CD4-positive, alpha-beta T cell treated with Interleukin-6 at 100 ng/mL for 8 hours (primary cell): ENCODE measurements around the gene SAMD10.
"Not testable (repeated sequence)": the region's sequence is repeated elsewhere in the genome, so short reads cannot be mapped to it uniquely, and the experiment has no call there.

Experiments used
- DNase-seq: peaks from one replicate; pipeline ENCODE4 v3.0.0-alpha.2; 2020; ENCODE audit warnings: mixed read lengths, low spot score

The SAMD10 gene

DNA sequence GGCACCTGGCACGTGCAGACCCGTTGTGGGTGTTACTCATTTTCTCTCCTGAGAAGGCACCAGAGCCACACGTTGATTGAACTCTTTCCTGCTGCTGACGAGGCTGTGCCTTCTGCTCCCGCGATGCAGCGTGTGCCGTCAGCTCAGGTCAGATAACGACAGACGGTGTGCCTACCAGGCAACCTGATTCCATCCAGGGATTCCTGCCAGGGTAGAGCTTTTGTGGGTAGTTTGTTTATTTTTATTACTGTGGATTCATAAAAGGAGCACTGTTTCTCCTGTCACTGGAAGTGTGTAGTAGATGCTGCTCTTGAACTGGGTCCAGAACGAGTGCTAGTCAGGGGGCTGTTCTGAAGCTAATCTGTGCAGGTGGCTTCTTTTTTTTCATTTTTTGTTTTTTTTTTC, 22.2 kb upstream of the SAMD10 start:
- DNase-seq: no peak

DNA sequence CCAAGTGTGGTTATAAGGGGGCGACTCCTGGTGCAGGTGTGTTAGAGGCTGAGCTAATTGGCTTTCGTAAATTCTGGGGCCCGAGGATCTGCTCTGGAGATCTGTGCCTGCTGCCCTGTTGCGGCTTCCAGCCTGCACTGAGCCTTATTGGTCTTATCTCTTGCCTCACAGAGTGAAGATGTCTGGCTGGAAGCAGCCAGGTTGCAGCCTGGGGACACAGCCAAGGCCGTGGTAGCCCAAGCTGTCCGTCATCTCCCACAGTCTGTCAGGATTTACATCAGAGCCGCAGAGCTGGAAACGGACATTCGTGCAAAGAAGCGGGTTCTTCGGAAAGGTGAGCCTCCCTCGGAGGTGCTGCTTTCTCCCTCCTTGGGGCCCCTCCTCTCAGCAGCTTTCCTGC, 21.5 kb upstream of the SAMD10 start:
- no peak for DNase-seq

DNA sequence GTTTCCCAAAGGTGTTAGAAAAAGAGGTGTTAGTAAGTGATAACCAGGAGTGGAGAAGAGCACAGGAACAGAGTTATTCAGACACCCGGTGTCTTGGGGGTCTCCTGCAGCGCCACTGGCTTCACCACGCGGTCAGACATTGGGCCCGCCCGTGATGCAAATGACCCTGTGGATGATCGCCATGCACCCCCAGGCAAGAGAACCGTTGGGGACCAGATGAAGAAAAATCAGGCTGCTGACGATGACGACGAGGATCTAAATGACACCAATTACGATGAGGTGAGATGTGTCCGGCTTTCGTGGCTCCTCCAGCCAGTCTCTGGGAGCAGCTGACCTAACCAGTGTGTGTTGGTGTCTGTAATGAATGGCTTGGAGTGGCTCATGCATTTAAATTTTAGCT, 3.5 kb upstream of the SAMD10 start:
- DNase-seq: no peak

DNA sequence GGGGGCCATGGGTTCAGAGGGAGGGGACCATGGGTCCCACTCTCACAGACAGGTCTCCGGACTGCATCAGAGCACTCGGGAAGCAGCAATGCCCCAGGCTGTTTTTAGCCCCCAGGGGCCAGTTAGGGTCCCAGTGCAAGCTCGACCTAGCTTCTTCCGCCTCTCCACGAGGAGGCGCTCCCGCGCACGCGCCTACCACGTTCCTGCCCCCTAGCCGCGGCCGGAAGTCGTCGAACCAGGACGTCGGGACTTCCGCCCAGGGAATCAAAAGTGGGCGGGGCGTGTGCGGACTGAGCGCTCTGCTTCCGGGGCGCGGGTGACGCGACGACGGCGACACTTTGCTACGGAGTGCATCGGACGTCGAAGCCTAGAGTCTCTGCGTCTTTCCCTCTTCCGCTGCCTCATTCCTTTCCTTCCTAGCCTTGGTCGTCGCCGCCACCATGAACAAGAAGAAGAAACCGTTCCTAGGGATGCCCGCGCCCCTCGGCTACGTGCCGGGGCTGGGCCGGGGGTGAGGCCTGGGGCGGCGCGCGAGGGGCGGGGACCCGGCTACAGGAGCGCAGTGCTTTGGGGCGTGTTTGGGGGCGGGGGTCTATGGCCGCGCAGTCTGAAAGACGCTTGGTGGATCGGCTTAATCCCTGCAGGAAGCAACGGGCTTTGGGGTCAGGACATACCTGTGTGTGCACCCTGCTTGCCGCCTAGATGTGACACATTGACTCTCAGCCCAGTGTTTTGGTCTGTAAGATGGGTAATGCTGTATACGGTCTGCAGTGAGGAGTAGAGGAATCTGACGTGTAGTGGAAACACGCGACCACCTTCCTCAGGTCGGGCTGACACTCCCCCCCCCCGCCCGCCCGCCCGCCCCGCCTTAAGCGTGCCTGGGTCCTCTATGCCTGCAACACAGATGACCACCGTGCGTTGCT, 1.6 kb upstream of the SAMD10 start, which contains the start of gene PRPF6:
Gene PRPF6, plus strand, starts transcription at position 327 of the 923 bp plus-strand sequence. Its CDS starts 114 bp downstream, at position 441.
- peak; percentile 96 for DNase-seq

DNA sequence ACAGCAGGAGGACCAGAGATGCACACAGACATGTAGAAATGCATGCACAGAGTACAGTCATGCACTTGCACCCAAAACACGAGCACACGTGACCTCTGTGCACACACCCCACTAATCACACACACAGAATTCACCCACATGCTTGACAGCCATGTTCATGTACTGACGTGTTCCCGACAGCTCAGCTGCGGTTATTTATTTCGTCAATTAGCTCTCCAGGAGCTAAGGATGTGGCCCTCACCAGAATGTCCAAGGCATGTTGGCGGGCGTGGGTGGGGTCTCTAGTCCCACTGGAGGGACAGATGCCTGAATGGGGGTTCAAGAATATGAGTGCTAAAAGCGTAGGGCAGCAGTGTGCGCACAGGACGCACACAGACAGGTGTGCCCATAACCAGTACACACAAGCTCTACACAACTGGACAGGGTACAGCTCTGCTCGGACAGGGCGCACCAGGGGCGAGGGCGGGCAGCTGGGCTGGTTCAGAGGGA, 919 bp upstream of the SAMD10 start:
- no peak for DNase-seq

DNA sequence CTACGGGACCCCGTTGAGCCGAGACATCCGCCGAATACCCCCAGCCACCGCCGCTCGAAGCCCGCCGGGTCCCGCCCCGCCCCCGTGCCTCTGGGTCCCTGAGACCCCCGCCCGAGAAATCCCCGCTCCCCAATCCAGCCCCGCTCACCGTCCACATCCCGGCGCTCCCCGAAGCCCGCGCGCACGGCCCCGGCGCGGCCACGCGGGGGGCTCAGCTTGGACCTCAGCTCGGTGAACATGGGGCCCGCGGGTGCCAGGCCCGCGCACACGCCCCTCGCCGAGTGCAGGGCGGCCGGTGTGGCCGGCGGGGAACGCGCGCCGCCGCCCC, 249 bp downstream of the SAMD10 start:
- no peak for DNase-seq

DNA sequence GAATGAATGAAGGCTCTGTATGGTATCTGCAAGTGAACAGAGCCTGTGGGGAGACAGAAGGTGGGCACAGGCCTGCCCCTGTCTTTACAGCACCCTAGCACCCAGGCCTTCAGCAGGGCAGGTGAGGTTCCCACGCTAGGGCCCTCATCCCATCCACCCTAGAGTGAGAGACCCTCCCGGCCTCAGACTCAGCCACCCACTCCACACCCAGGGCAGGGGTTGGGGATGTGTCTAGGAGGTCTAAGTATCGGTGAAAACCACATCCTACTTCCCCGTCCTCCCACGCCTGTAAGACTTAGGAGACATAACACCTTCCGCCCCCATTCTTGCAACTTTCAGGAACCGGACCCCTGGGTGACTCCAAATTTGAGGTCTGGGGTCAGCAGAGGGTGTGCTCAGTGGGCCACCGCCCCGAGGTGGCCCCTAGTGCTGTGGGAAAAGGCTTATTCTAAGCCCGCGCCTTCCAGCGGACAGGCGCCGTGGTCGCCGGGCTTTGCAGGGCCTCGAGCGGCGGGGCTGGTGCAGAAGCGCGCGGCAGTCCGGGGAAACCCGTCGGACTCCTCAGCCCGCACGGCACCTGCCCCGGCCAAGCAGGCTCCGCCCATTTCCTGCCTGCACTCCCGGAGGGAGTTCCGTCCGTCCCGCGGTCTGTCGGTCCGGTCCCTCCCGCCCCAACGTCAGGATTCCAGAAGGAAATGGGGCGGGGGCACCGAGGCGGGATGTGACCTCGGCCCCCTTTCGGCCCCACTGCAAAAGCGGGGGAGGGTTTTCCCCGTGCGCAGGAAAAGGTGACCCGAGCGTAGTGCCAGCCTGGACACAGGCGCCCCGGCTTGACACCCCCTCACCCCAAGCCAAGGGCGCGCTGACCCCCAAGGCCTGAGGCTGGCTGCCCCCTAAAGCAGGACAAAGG, 868 bp downstream of the SAMD10 start:
- peak; percentile 50 for DNase-seq

DNA sequence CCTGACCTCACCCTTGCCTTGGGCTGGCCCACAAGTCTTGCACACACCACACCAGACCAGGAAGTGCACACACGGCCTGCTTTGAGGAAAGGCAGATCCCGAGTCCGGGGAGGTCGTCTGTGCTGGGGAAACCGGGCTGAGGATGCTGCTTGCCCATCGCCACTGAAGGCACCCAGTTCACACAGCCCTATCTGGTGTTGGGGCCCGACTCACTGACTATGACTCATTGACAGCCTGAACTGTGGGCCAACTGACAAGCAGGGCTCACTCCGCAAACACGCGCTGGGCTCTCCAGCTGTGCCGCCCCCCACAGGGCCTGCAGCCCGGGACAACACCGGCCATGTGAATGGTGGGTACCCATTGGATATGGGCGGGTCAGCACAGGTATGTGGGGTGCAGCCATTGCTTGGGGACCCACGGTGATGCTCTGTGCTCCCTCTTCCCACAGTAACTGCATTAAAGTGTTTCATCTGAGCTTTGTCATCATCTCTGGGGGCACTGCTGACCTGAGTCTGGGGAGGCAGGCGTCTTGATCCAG, 1.6 kb downstream of the SAMD10 start:
- peak; percentile 53 for DNase-seq

DNA sequence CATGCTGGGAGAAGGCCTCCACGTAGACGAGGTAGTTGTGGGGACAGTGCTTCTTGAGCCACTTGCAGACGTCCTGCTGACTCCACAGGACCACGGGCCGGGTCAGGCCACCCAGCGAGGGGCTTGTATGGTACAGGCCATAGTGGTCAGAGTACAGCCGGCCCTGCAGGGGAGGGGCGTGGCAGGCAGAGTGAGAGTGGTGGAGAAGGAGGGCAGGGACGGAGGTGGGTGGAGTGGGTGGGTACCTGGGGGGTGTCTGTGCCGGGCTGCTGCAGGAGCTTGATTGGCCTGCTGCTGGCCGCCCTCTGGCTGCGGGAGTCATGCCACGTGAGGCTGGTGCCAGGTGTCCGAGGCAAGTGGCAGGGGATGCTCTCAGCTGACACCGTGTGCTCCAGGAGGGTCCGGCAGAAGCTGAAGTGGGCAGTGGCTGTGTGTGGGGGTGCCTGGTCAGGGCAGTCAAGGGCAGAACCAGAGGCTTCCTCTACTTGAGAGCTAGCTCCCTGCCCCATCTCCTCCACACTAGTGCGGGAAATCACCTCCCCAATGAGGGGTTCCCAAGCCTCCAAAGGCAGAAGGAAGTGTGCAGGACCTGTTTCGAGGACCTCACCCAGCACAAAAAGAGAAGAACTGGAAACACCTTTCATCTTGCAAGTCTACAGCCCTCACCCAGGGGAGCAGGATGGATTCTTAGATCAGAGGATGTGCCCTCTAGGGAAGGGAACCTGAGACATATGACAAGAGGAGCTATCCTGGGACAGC, 2.3 kb downstream of the SAMD10 start:
- no peak for DNase-seq

DNA sequence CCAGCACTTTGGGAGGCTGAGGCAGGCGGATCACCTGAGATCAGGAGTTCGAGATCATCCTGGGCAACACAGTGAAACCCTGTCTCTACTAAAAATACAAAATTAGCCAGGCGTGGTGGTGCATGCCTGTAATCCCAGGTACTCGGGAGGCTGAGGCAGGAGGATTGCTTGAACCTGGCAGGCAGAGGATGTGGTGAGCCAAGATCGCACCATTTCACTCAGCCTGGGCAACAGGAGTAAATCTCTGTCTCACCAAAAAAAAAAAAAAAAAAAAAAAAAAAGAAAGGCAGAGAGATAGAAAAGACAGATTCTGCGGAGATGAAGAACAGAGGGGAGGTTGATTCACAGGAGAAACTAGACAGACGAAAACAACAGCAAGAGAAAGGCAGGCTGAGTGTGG, 2.9 kb downstream of the SAMD10 start:
- not testable (repeated sequence) for DNase-seq

DNA sequence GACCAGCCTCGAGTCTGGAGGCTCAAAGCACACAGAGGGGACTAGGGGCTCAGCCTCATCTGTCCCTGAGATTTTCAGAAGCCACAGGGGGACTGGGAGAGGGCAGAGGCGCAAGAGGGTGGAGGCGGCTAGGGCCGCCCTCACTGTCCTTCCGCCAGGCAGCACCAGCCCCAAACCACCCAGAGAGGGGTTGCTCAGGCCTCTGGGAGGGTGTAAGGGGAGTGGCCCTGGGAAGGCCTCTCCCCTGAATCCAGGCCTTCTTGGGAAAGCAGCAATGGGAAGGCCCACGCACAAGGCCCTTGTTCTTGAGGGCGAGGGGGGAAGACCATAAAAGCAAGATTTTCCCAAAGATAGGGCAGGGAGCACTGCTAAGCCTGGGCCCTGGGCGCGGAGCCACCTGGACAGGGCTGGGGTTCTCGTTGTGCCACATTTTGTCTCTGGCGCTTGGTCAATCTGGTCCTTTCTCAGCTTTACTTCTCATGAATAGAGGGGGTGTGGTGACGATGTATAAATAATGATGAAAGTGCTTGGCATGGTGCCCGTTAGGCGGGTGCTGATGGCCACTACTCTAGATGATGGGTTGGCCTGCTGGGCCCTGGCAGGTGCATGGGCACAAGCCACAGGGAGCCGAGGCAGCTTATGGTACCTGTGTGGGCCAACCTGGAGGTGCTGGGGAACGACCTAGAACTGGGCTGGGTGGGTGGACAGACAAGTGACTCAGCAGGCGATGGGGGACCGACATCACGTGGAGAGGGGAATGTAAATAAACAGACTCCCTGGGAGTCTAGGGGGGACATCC, 4.8 kb downstream of the SAMD10 start:
- no peak for DNase-seq

DNA sequence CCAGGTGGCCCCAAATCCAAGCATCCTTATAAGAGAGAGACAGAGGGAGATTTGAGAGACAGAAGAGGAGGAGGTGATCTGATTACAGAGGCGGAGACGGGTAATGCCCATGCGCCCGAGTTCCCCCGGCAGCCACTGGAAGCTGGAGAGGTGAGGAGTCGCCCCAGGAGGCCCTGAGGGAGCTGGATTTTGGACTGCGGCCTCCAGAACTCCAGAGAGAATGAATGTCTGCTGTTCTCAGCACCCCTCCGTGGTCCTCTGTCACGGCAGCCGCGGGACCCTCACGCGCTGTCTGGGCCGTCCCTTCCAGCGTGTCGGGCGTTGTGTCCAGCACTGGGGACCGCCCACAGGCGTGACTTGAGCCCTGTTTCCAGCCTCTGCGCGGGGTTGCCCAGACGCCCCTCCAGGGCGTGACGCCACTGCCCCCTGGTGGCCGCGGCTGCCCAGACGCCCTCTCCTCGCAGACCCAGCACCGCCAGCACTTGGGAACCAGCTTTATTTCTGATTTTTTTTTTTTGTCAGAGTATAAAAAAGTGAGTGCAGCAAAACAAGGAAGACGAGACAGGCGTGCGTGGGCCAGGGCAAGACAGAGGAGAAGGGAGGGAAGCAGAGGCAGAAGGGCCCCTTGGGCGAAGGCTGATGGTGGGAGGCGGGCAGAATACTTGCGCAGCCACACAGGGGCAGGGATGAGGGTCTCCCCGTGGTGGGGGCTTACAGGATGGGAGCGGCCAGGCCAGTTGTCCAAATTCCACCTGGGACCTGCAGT, 5.6 kb downstream of the SAMD10 start:
- DNase-seq: peak; percentile 69

DNA sequence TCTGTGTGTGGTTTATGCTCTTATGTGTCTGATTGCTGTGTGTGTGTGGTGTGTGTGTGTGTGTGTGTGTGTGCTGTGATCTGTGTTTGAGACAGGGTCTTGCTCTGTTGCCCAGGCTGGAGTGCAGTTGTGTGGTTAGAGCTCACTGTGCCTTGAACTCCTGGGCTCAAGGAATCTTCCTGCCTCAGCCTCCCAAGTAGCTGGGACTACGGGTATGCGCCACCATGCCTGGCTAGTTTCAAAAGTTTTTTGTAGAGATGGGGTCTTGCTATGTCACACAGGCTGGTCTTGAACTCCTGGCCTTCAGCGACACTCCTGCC, 6.3 kb downstream of the SAMD10 start:
- DNase-seq: no peak

DNA sequence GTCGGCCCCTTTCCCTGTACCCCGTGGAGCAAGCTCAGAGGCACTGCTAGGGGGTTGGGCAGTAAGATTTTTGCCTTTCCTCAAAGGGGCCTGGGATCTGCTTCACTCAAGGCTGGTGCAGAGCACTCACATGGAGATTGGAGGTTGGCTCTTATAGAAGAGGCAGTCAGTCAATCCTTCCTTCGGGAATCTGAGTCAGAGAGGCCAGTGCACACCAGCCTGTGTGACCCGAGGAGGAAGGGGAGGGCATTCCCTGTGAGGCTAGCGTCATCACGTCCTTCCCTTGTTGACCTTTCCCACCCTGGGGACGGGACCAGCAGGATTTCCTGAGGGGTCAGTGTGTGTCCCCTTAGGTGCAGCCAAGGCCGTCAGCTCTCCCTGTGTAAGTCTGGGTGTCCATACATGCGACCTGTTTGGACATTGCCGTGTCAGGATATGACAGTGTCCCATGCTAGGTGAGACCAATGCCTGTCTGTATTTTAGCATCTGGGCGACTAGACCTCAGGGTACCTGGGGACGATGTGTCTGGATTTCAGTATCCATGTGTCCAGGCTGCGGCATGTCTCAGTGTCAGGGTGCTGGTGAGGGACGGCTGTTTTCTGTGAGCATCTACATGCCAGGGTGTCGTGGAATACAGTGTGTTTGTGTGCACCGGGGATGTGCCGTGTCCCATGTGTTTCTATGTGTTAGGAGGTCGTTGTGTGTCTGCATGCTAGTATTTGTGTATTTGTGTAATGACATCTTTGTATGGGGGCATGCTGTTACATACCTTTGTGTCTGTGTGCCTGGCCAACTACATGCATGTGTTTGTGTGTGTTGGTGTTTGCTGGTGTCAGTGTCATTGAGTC, 6.9 kb downstream of the SAMD10 start:
- DNase-seq: no peak

DNA sequence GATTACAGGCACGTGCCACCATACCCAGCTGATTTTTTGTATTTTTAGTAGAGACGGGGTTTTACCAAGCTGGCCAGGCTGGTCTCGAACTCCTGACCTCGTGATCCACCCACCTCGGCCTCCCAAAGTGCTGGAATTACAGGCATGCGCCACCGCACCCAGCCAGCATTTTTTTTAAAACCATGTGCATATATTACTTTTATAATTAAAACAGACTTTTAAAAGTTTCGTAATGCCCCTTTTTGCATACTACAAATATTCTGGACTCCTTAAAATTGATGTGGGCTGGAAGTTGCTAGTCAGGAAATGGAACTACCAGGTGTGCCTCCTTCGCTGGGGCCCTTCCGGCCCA, 7.5 kb downstream of the SAMD10 start:
- not testable (repeated sequence) for DNase-seq

DNA sequence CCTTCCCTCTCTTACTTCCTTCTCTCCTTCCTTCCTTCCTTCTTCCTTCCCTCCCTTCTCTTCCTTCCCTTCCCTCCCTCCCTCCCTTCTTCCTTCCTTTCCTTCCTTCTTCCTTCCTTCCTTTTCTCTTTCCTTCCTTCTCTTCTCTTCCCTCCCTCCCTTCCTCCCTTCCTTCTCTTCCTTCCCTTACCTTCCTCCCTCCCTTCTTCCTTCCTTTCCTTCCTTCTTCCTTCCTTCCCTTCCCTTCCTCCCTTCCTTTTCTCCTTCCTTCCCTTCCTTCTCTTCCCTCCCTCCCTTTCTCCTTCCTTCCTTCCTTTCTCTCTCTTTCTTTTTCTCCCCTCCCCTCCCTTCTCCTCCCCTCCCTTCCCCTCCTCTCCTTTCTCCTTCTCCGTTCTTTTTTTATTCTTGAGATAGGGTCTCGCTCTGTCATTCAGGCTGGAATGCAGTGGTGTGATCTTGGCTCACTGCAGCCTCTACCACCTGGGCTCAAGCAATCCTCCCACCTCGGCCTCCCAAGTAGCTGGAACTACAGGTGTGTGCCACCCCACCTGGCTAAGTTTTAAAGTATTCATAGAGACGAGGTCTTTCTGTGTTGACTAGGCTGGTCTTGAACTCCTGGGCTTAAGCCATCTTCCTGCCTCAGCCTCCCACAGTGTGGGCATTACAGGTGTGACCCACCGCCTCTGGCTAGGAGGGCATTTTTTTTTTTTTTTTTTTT, 8.6 kb downstream of the SAMD10 start:
- no peak for DNase-seq

DNA sequence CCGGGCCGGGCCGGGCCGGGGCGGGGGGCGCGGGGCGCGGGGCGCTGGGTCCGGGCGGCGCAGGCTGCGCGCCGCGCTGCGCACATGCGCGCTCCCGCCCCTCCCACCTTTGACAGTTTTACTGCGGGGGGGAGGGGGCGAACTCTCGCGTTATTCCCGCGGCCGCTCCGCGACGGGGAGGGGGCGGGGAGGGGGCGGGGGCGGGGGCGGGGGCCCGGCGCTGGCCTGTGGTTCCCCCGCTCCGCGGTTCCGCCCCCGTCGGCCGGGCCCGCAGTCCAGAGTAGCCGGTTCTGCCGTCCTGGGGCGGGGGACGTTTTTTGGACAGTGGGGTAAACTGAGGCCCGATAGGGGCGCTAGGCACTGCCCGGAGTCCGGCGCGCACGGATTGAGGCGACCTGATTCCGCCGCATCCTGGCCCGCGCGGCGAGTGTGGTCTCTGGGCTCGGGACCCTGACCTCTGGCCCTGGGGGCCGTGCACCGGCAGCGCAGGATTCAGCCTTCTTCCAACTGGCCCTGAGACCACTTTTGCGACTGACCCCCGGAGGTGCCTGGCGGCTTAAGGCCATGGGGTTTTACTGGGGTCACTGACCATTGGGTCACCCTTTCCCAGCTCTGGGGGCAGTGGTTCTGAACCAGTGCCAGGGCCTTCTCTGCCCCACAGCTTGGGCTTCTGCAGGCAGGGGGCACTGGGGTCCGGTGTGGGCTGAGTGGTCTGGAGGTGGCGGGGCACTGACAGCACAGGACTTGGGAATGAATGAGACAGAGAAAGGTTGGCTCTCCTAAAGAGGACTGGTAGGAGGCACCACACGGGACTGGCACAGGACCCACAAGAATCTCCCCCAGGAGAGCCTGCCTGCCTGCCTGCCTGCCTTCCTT, 9.4 kb downstream of the SAMD10 start, which contains the start of gene ZNF512B:
Gene ZNF512B, minus strand, starts transcription at position 93 of the 876 bp plus-strand sequence. CDS start 1,980 bp downstream, outside the sequence.
- peak; percentile 51 for DNase-seq
